ENCODE data around the gene CCRL2.

- TF ChIP-seq, protein P1, sequence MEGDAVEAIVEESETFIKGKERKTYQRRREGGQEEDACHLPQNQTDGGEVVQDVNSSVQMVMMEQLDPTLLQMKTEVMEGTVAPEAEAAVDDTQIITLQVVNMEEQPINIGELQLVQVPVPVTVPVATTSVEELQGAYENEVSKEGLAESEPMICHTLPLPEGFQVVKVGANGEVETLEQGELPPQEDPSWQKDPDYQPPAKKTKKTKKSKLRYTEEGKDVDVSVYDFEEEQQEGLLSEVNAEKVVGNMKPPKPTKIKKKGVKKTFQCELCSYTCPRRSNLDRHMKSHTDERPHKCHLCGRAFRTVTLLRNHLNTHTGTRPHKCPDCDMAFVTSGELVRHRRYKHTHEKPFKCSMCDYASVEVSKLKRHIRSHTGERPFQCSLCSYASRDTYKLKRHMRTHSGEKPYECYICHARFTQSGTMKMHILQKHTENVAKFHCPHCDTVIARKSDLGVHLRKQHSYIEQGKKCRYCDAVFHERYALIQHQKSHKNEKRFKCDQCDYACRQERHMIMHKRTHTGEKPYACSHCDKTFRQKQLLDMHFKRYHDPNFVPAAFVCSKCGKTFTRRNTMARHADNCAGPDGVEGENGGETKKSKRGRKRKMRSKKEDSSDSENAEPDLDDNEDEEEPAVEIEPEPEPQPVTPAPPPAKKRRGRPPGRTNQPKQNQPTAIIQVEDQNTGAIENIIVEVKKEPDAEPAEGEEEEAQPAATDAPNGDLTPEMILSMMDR (conservative IDR thresholded peaks at IDR 0.05), result no peak
- TF ChIP-seq ZFX (IDR thresholded peaks at IDR 0.05), result no peak
These were observed 37.9 kb upstream of the CCRL2 start for GRCh38 chr3:46369151-46369550.

Measured in C4-2B (cell line).